ENCODE data around the gene PHF1.

The PHF1 gene

DNA sequence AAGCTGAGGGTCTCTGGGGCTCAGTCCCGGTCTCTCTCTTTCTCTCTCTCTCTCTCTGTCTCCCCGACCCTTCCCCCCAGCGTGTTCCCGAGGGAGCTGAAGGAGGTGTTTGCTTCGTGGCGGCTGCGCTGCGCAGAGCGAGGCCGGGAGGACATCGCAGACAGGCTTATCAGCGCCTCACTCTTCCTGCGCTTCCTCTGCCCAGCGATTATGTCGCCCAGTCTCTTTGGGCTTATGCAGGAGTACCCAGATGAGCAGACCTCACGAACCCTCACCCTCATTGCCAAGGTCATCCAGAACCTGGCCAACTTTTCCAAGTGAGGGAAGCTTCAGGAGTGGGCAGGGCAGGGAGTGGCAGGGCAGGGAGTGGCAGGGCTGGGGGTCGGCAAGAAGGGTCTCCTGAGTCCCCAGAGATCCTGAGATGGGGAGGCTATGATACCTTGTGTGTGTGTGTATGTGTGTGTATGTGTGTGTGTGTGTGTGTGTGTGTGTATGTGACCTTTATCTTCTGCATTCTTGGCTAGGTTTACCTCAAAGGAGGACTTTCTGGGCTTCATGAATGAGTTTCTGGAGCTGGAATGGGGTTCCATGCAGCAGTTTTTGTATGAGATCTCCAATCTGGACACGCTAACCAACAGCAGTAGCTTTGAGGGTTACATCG lies 30.0 kb downstream of the PHF1 start:
- FAIRE-seq: no peak
- TF ChIP-seq POLR2A (IDR thresholded peaks at IDR 0.05; ENCODE audit: low read depth, low read length): no peak
- no peak for TF ChIP-seq TAF1 (IDR thresholded peaks at IDR 0.05; ENCODE audit: low read depth, low read length)
- no peak for TF ChIP-seq POLR2AphosphoS5 (IDR thresholded peaks at IDR 0.05; ENCODE audit: low read depth, low read length)
- no peak for TF ChIP-seq SPI1 (IDR thresholded peaks at IDR 0.05; ENCODE audit: low read depth, low read length)
- no peak for TF ChIP-seq PAX5 (IDR thresholded peaks at IDR 0.05; ENCODE audit: insufficient read depth, low read length, severe bottlenecking)
- peak; percentile 9 for DNase-seq (ENCODE audit: insufficient read length, low spot score)

GRCh38 chr6:33441457-33441856 lies 30.6 kb downstream of the PHF1 start:
- TF ChIP-seq TAF1 (IDR thresholded peaks at IDR 0.05; ENCODE audit: low read depth, low read length): no peak
- no peak for TF ChIP-seq POLR2A (IDR thresholded peaks at IDR 0.05; ENCODE audit: low read depth, low read length)
- no peak for TF ChIP-seq SPI1 (IDR thresholded peaks at IDR 0.05; ENCODE audit: low read depth, low read length)
- TF ChIP-seq POLR2AphosphoS5 (IDR thresholded peaks at IDR 0.05; ENCODE audit: low read depth, low read length): no peak
- no peak for TF ChIP-seq POU2F2 (IDR thresholded peaks at IDR 0.05; ENCODE audit: low read depth, low read length)
- no peak for TF ChIP-seq PAX5 (IDR thresholded peaks at IDR 0.05; ENCODE audit: insufficient read depth, low read length, severe bottlenecking)
- FAIRE-seq (no peak), DNase-seq (ENCODE audit: insufficient read length, low spot score) (no peak)

- no peak for TF ChIP-seq POLR2A (IDR thresholded peaks at IDR 0.05; ENCODE audit: low read depth, low read length)
- TF ChIP-seq POLR2AphosphoS5 (IDR thresholded peaks at IDR 0.05; ENCODE audit: low read depth, low read length): no peak
- TF ChIP-seq TAF1 (IDR thresholded peaks at IDR 0.05; ENCODE audit: low read depth, low read length): no peak
- TF ChIP-seq POU2F2 (IDR thresholded peaks at IDR 0.05; ENCODE audit: low read depth, low read length): no peak
- no peak for TF ChIP-seq SPI1 (IDR thresholded peaks at IDR 0.05; ENCODE audit: low read depth, low read length)
- TF ChIP-seq PAX5 (IDR thresholded peaks at IDR 0.05; ENCODE audit: insufficient read depth, low read length, severe bottlenecking): no peak
- peak; percentile 6 for DNase-seq (ENCODE audit: insufficient read length, low spot score)
- FAIRE-seq: no peak
These were observed 31.5 kb downstream of the PHF1 start for GRCh38 chr6:33442283-33442682.

DNA sequence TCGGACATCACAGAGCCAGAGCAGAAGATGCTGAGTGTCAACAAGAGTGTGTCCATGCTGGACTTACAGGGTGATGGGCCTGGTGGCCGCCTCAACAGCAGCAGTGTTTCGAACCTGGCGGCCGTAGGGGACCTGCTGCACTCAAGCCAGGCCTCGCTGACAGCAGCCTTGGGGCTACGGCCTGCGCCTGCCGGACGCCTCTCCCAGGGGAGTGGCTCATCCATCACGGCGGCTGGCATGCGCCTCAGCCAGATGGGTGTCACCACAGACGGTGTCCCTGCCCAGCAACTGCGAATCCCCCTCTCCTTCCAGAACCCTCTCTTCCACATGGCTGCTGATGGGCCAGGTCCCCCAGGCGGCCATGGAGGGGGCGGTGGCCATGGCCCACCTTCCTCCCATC lies 32.2 kb downstream of the PHF1 start:
- DNase-seq (ENCODE audit: insufficient read length, low spot score) (no peak), FAIRE-seq (no peak)
- TF ChIP-seq PAX5 (IDR thresholded peaks at IDR 0.05; ENCODE audit: insufficient read depth, low read length, severe bottlenecking) (no peak), POLR2AphosphoS5 (IDR thresholded peaks at IDR 0.05; ENCODE audit: low read depth, low read length) (no peak), POU2F2 (IDR thresholded peaks at IDR 0.05; ENCODE audit: low read depth, low read length) (no peak), POLR2A (IDR thresholded peaks at IDR 0.05; ENCODE audit: low read depth, low read length) (no peak), TAF1 (IDR thresholded peaks at IDR 0.05; ENCODE audit: low read depth, low read length) (no peak), SPI1 (IDR thresholded peaks at IDR 0.05; ENCODE audit: low read depth, low read length) (no peak)

DNA sequence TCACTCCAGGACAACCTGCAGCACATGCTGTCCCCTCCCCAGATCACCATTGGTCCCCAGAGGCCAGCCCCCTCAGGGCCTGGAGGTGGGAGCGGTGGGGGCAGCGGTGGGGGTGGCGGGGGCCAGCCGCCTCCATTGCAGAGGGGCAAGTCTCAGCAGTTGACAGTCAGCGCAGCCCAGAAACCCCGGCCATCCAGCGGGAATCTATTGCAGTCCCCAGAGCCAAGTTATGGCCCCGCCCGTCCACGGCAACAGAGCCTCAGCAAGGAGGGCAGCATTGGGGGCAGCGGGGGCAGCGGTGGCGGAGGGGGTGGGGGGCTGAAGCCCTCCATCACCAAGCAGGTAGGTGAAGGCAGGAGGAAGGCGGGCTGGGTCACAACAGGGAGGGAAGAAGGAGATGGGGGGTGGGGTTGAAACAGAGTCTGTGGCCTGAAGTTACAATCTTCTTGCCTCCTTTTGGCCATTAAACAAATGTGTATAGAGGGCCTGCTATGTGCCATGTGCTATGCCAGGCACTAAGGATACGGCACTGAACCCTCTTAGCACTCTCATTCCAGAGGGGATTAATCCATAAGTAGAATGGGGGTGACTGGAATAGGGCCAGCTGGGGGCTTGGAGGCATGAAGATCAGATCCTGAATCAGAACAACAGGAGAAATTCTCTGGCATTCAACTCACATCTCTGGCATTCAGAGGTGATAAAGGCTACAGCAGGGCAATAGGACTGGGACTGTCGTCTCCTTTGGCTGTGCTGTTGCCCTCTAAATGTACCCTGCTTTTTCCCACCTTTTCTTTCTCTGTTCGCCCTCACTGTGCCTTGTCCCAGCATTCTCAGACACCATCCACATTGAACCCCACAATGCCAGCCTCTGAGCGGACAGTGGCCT lies 33.0 kb downstream of the PHF1 start:
- FAIRE-seq (no peak), DNase-seq (ENCODE audit: insufficient read length, low spot score) (no peak)
- TF ChIP-seq TAF1 (IDR thresholded peaks at IDR 0.05; ENCODE audit: low read depth, low read length): no peak
- TF ChIP-seq POU2F2 (IDR thresholded peaks at IDR 0.05; ENCODE audit: low read depth, low read length): no peak
- no peak for TF ChIP-seq POLR2A (IDR thresholded peaks at IDR 0.05; ENCODE audit: low read depth, low read length)
- TF ChIP-seq SPI1 (IDR thresholded peaks at IDR 0.05; ENCODE audit: low read depth, low read length): no peak
- no peak for TF ChIP-seq POLR2AphosphoS5 (IDR thresholded peaks at IDR 0.05; ENCODE audit: low read depth, low read length)
- no peak for TF ChIP-seq PAX5 (IDR thresholded peaks at IDR 0.05; ENCODE audit: insufficient read depth, low read length, severe bottlenecking)

DNA sequence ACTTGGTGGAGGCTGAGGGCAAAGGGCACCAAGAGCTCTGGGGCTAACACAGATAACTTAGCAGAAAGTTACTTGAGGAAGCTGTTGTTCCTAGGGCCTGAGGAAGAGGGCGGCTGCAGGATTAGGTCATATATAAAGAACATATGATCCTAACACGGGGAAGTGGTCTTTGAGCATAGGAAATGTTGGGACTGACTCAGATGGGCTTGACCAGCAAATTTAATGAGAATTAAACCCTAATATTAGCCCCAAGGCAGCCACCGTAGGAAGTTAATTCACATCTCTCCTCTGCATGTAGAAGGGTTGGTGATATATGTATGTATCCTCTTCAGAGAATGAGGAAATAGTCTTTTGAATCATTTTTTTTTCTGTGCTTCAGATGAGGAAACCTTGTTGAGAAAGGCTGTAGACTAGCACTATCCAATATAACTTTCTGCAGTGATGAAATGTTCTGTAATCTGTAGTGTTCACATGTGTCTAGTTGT lies 34.3 kb downstream of the PHF1 start:
- FAIRE-seq (no peak), DNase-seq (ENCODE audit: insufficient read length, low spot score) (no peak)
- TF ChIP-seq SPI1 (IDR thresholded peaks at IDR 0.05; ENCODE audit: low read depth, low read length) (no peak), PAX5 (IDR thresholded peaks at IDR 0.05; ENCODE audit: insufficient read depth, low read length, severe bottlenecking) (no peak), TAF1 (IDR thresholded peaks at IDR 0.05; ENCODE audit: low read depth, low read length) (no peak)

- no peak for TF ChIP-seq TAF1 (IDR thresholded peaks at IDR 0.05; ENCODE audit: low read depth, low read length)
- TF ChIP-seq PAX5 (IDR thresholded peaks at IDR 0.05; ENCODE audit: insufficient read depth, low read length, severe bottlenecking): no peak
- TF ChIP-seq SPI1 (IDR thresholded peaks at IDR 0.05; ENCODE audit: low read depth, low read length): no peak
- no peak for TF ChIP-seq POU2F2 (IDR thresholded peaks at IDR 0.05; ENCODE audit: low read depth, low read length)
- TF ChIP-seq POLR2A (IDR thresholded peaks at IDR 0.05; ENCODE audit: low read depth, low read length): no peak
- TF ChIP-seq POLR2AphosphoS5 (IDR thresholded peaks at IDR 0.05; ENCODE audit: low read depth, low read length): no peak
- FAIRE-seq (no peak), DNase-seq (ENCODE audit: insufficient read length, low spot score) (no peak)
These were observed 35.5 kb downstream of the PHF1 start for GRCh38 chr6:33446356-33446755.

DNA sequence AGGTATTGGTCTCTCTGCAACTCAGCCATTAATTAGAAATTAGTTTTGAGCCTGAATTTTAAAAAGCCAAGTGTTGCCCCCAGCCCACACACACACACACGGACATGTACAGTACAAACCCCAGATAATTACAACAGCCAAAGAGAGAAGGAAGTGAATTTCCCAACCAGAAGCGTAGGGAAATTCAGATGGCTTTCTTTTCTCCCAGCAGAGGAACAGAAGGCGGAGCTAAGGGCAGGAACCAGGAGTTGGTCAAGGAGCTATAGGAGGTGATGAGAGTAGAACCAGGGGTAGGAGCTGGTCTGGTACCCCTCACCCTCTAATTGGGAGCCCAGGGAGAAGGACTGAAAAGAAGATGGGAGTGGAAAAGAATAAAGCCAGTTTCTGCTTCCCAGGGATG lies 39.6 kb downstream of the PHF1 start:
- TF ChIP-seq POU2F2 (IDR thresholded peaks at IDR 0.05; ENCODE audit: low read depth, low read length): no peak
- TF ChIP-seq SPI1 (IDR thresholded peaks at IDR 0.05; ENCODE audit: low read depth, low read length): no peak
- no peak for TF ChIP-seq POLR2A (IDR thresholded peaks at IDR 0.05; ENCODE audit: low read depth, low read length)
- TF ChIP-seq PAX5 (IDR thresholded peaks at IDR 0.05; ENCODE audit: insufficient read depth, low read length, severe bottlenecking): no peak
- TF ChIP-seq POLR2AphosphoS5 (IDR thresholded peaks at IDR 0.05; ENCODE audit: low read depth, low read length): no peak
- TF ChIP-seq TAF1 (IDR thresholded peaks at IDR 0.05; ENCODE audit: low read depth, low read length): no peak
- FAIRE-seq (no peak), DNase-seq (ENCODE audit: insufficient read length, low spot score) (no peak)

DNA sequence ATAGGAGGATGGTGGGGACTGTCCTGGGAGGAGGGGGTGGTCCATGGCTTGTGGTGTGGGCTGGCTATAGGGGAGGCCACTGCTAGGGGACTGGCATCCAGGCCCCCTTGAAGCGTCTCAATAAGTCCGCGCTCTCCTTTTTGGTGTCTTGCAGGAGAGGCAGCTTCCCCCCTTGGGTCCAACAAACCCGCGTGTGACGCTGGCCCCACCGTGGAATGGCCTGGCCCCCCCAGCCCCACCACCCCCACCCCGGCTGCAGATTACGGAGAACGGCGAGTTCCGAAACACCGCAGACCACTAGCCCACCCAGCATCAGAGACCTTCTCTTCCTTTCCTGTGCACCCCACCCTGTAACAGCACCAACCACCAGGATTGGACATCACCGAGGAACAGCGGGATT lies 40.8 kb downstream of the PHF1 start:
- FAIRE-seq (no peak), DNase-seq (ENCODE audit: insufficient read length, low spot score) (no peak)
- TF ChIP-seq SPI1 (IDR thresholded peaks at IDR 0.05; ENCODE audit: low read depth, low read length) (no peak), POU2F2 (IDR thresholded peaks at IDR 0.05; ENCODE audit: low read depth, low read length) (no peak), PAX5 (IDR thresholded peaks at IDR 0.05; ENCODE audit: insufficient read depth, low read length, severe bottlenecking) (no peak), POLR2AphosphoS5 (IDR thresholded peaks at IDR 0.05; ENCODE audit: low read depth, low read length) (no peak), POLR2A (IDR thresholded peaks at IDR 0.05; ENCODE audit: low read depth, low read length) (no peak), TAF1 (IDR thresholded peaks at IDR 0.05; ENCODE audit: low read depth, low read length) (no peak)
